Ectodermal cell (in vitro differentiated cells): ENCODE data around the gene PRKG1.

Experiments used
- H3K27ac ChIP-seq: 2 replicates; pipeline ENCODE4 v1.7.0; 2013; ENCODE audit warnings: mild to moderate bottlenecking, low read depth, low read length; ENCODE audit not compliant: insufficient read depth, poor library complexity, severe bottlenecking
- H3K27me3 ChIP-seq: 2 replicates; pipeline ENCODE4 v1.7.0; 2013; ENCODE audit warnings: mild to moderate bottlenecking, low read length; ENCODE audit not compliant: insufficient read depth, control insufficient read depth, poor library complexity, severe bottlenecking
- H3K36me3 ChIP-seq: one replicate; pipeline ENCODE4 v1.7.0; 2013; ENCODE audit warnings: low read length; ENCODE audit not compliant: control insufficient read depth, insufficient read depth
- H3K4me1 ChIP-seq: one replicate; pipeline ENCODE4 v1.7.0; 2013; ENCODE audit warnings: low read length; ENCODE audit not compliant: control insufficient read depth, insufficient read depth
- H3K4me3 ChIP-seq: 2 replicates; pipeline ENCODE4 v1.7.0; 2013; ENCODE audit warnings: low read depth, low read length, control low read depth; ENCODE audit not compliant: insufficient read depth
- H3K9me3 ChIP-seq: 2 replicates; pipeline ENCODE4 v1.7.0; 2013; ENCODE audit warnings: mild to moderate bottlenecking, low read length, moderate library complexity; ENCODE audit not compliant: control insufficient read depth
- WGBS, 2 experiments: methylation state at CpG; one replicate each; pipeline ENCODE4 v1.1.7; 2013; ENCODE audit warnings: missing lambda C conversion rate in 2 of 2; 5-methylcytosine and 5-hydroxymethylcytosine counted together

The PRKG1 gene

DNA sequence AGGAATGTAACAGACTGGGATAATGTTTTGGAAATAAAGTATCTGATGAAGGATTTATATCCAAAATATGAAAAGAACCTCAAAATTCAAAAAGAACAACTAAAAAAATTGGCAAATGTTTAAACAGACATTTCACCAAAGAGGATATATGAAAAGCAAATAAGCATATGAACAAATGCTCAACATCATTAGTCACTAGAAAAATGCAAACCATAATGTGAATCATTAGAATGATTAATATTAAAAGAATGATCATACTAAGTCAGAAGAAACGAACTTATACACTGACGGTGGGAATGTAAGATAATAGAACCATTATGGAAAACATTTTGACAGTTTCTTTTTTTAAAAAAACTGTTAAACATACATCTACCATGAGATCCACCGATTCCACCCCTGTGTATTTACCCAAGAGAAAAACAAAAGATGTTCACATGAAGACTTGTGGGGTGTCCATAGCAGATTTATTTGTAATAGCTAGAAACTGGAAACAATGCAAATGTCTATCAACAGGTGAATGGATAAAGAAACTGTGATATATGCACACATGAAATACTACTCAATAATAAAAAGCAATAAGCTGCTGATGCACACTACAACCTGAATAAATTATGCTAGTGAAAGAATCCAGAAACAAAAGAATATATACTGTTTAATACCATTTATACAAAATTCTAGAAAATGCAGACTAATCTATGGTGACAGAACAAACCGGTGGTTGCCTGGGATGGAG, 35.7 kb downstream of the PRKG1 start:
- no peak overlapping the region for H3K27ac ChIP-seq
- no peaks in the 10 kb centered on the region for H3K36me3 ChIP-seq
- peaks cover 5% of the 10 kb centered on the region for H3K4me1 ChIP-seq
- H3K27me3 ChIP-seq = no peaks in the 10 kb centered on the region
- no peak overlapping the region for H3K4me3 ChIP-seq
- H3K9me3 ChIP-seq = no peaks in the 10 kb centered on the region
- WGBS, 2 experiments = 83 to 100% methylated on average over 2 to 4 of the region's 4 CpGs

DNA sequence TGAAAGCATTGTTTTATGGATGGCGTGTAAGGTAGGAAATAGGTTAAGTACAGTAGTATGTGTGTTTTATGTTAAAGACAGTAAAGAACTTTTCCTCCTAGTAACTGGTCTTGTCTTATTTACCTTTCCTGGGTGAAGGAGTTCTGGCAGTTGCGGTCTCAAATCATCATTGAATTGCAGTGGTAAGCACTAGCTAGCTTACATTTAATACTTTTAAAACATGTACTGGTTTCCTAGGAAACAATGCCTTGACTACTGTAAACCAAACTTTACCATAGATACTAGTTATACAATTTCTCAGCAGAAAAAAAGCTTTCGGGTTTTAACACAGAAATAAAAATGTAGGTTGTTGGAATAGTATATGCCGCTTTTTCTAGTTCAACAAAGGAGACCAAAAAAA, 37.7 kb downstream of the PRKG1 start:
- Histone ChIP-seq H3K36me3 (no peaks in the 10 kb centered on the region), H3K4me1 (peaks cover 5% of the 10 kb centered on the region), H3K4me3 (no peak overlapping the region), H3K9me3 (no peaks in the 10 kb centered on the region), H3K27ac (no peak overlapping the region), H3K27me3 (no peaks in the 10 kb centered on the region)
- WGBS, 2 experiments = 61 to 73% methylated on average over 2 to 3 of the region's 4 CpGs

DNA sequence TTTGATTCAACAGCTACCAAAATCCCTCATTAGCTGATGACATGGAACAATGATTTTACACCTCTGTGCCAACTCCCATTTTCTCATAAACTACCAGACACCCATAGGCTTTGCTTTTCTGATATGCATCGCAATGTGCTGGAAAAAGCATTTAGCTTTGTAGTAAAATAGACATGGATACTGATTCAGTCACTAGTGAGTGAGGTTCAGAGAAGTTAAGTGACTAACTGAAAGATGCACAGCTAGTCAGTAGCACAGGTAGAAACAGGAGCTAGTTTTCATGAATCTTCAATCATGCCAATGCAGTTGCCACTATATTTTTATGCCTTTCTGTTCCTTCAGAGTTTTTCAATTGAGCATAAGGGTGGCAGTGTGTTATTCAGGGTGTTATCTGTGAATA, 38.7 kb downstream of the PRKG1 start:
- H3K9me3 ChIP-seq = no peaks in the 10 kb centered on the region
- no peak overlapping the region for H3K27ac ChIP-seq
- no peak overlapping the region for H3K4me3 ChIP-seq
- H3K4me1 ChIP-seq = peaks cover 5% of the 10 kb centered on the region
- WGBS, 2 experiments = 85 to 90% methylated on average over 1 of the region's 1 CpG
- H3K27me3 ChIP-seq = no peaks in the 10 kb centered on the region
- no peaks in the 10 kb centered on the region for H3K36me3 ChIP-seq

DNA sequence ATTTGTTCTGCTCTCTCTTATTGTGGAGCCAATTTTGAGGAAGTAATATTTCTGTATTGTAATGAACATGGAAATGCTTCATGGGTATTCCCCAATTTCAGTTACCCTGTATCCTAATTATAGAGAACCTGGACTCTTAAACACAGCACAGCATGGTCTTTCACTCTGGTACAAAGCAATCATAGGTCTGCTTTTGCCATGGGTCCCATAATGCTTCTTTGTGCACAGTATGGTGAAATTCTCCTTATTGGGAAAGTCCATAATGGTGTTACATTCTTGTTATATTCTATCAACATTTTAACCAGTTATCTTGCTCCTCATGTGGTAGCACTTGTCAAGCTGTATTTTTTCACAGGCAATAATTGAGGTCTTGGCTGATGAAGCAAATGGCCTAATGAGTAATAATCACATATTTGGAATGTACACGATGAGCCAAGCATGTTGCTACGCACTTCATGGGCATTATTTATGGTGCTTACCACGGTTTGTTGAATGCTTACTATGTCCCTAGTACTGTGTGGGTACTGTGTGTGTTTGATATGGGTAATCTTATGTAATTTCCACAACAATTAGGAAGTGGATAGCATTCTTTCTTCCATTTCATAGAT, 42.9 kb downstream of the PRKG1 start:
- Histone ChIP-seq H3K36me3 (no peaks in the 10 kb centered on the region), H3K9me3 (no peaks in the 10 kb centered on the region), H3K4me3 (no peak overlapping the region), H3K27ac (no peak overlapping the region), H3K4me1 (no peaks in the 10 kb centered on the region), H3K27me3 (no peaks in the 10 kb centered on the region)
- WGBS, 2 experiments = 88 to 94% methylated on average over 3 of the region's 3 CpGs

DNA sequence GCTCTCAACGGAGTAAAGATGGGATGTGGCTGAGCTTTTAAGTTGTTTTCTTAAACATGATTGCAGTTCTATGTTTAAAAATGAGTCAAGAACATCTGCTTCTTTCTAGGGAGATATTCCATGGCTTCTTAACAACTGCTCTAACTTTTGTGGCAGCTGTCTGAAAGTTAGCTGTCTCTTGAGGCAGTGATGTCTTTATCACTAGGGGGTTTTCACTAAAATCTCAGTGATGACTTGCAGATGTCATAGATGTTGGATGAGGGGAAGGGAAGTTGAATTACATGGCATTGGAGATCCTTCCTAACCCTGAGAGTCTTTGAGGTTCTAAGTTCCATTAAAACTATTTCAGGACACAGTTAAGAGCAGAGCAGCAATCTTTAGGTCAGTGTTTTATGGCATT, 43.5 kb downstream of the PRKG1 start:
- Histone ChIP-seq H3K4me3 (no peak overlapping the region), H3K27ac (no peak overlapping the region), H3K27me3 (no peaks in the 10 kb centered on the region), H3K9me3 (no peaks in the 10 kb centered on the region), H3K4me1 (no peaks in the 10 kb centered on the region), H3K36me3 (no peaks in the 10 kb centered on the region)
- 80% methylated on average over 1 of the region's 1 CpG; no CpG with 5 or more reads in 1 of the 2 experiments for WGBS, 2 experiments

DNA sequence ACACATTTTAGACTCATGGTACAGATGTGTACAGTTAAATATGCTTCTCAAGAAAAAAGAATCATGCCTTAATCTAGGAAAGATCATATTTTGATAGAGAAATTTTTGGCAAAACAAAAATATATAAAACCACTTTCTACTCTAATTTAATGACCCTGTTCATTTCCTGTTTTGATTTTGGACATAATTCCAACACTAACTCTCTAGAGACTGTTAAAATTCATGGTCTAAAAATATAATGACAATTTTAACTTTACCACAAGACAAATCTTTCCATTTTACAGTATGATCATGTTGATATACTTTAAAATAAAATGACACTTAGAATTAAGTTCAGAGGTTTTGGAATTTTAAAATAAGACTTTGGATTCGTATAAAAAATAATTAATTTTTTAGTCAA, 45.2 kb downstream of the PRKG1 start:
- Histone ChIP-seq H3K36me3 (no peaks in the 10 kb centered on the region), H3K4me3 (no peak overlapping the region), H3K27me3 (no peaks in the 10 kb centered on the region), H3K9me3 (no peaks in the 10 kb centered on the region), H3K4me1 (no peaks in the 10 kb centered on the region), H3K27ac (no peak overlapping the region)
- no CpG with 5 or more reads among the region's 1 CpG for WGBS, 2 experiments

DNA sequence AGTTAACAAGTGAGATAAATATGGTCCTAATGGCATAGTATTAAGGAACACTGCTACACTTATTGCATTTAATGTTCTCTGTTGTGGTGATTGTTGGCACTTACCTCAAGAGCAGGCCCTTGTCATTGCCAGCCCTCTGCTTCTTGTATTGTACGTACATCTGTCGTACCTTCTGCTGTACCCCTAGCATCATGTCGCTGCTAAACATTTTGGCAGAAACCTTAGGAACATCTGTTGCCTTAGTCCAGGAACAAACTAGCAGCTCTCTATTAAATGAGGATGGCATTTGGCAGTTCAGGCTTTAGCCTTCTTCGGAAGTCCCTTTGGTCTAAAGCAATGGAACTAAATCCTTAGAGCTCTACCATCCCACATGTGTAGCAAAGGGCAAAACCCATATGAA, 47.6 kb downstream of the PRKG1 start:
- no peak overlapping the region for H3K27ac ChIP-seq
- no peaks in the 10 kb centered on the region for H3K36me3 ChIP-seq
- WGBS, 2 experiments = 95 to 97% methylated on average over 4 of the region's 4 CpGs
- no peaks in the 10 kb centered on the region for H3K9me3 ChIP-seq
- H3K27me3 ChIP-seq = no peaks in the 10 kb centered on the region
- H3K4me1 ChIP-seq = no peaks in the 10 kb centered on the region
- no peak overlapping the region for H3K4me3 ChIP-seq

DNA sequence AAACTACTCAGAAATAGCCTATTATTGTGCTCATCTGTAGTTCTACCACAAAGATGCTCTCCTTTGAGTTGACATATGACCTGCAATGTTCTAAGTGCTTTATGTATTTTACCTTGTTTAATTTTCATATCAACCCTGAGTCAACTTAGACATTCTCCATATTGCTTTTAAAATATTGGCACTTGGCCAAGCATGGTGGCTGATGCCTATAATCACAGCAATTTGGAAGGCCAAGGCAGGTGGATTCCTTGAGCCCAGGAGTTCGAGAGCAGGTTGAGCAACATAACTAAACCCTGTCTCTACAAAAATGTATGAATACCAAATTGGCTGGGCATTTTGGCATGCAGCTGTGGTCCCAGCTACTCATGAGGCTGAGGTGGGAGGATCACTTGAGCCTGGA, 50.6 kb downstream of the PRKG1 start:
- Histone ChIP-seq H3K36me3 (no peaks in the 10 kb centered on the region), H3K4me1 (no peaks in the 10 kb centered on the region), H3K27ac (no peak overlapping the region), H3K9me3 (no peaks in the 10 kb centered on the region), H3K4me3 (no peak overlapping the region), H3K27me3 (no peaks in the 10 kb centered on the region)
- 91 to 93% methylated on average over 1 of the region's 1 CpG for WGBS, 2 experiments

DNA sequence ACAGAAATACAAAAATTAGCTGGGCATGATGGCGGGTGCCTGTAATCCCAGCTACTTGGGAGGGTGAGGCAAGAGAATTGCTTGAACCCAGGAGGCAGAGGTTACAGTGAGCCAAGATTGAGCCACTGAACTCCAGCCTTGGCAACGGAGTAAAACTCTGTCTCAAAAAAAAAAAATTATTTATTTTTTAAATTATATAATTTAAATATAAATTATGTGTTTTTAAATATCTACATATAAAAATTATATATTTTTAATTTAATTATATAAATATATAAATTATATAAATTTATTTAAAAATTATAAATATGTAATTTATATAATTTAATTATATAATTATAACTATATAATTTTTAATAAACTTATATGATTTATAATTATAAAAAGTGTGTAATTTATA, 51.2 kb downstream of the PRKG1 start:
- Histone ChIP-seq H3K27me3 (no peaks in the 10 kb centered on the region), H3K36me3 (no peaks in the 10 kb centered on the region), H3K9me3 (no peaks in the 10 kb centered on the region), H3K27ac (no peak overlapping the region), H3K4me3 (no peak overlapping the region), H3K4me1 (no peaks in the 10 kb centered on the region)
- 92 to 94% methylated on average over 1 of the region's 2 CpGs for WGBS, 2 experiments

DNA sequence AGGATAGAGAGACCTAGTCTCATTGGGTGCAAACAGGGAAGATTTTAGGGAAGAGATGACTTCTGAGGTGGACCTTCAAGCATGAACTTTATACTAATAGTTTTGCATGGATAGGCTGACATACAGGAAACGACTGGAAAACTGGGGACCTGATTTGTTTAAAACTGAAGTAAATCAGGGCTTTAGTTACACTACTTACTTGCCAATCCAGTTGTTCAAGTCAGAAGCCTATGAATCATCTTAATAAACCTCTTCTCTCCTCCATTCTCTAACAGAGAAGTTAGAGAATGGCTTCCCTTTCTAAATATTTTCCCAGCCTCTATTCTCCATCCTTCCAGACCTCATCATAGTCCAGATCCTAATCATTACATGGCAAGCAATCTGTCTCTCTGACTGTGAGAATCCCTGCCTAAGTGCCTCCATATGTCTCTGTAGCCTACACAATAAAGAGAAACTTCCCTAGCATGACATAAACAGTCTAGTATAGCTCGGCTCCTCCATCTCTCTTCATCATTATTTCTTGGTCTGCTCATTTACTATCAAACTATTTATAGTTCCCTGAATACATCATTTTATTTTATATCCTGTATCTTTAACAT, 55.8 kb downstream of the PRKG1 start:
- Histone ChIP-seq H3K4me1 (no peaks in the 10 kb centered on the region), H3K36me3 (no peaks in the 10 kb centered on the region), H3K9me3 (no peaks in the 10 kb centered on the region), H3K27ac (no peak overlapping the region), H3K4me3 (no peak overlapping the region), H3K27me3 (no peaks in the 10 kb centered on the region)
- 85 to 92% methylated on average over 2 of the region's 2 CpGs for WGBS, 2 experiments
